IMR-90 (cell line): Measurements from ENCODE around the gene LELP1.

ENCODE experiments used
- MAZ ChIP-seq: IDR thresholded peaks from 2 replicates; pipeline ENCODE4 v1.6.1; 2012; ENCODE audit warnings: low read depth, mild to moderate bottlenecking, low read length, improper control_type of control experiment, moderate library complexity, borderline replicate concordance
- MXI1 ChIP-seq: IDR thresholded peaks from 2 replicates; pipeline ENCODE4 v1.6.1; 2012; ENCODE audit warnings: low read depth, mild to moderate bottlenecking, low read length, moderate library complexity, borderline replicate concordance
- POLR2A ChIP-seq: IDR thresholded peaks from 2 replicates; pipeline ENCODE4 v1.6.1; 2012; ENCODE audit warnings: mild to moderate bottlenecking, low read depth, low read length
- RAD21 ChIP-seq: IDR thresholded peaks from 2 replicates; pipeline ENCODE4 v1.6.1; 2012; ENCODE audit warnings: low read length, improper control_type of control experiment
- RCOR1 ChIP-seq: IDR thresholded peaks from 2 replicates; pipeline ENCODE4 v1.6.1; 2012; ENCODE audit warnings: mild to moderate bottlenecking, low read length, improper control_type of control experiment; ENCODE audit not compliant: insufficient replicate concordance
- SMC3 ChIP-seq: fragments of 150-350 bp; IDR thresholded peaks from 2 replicates; pipeline ENCODE4 v1.6.1; 2016; ENCODE audit warnings: low read depth, mild to moderate bottlenecking, antibody characterized with exemption, low read length, moderate library complexity
- TF ChIP-seq, protein P1 (sequence below): conservative IDR thresholded peaks from 2 replicates; pipeline ENCODE4 v1.5.1; 2012; ENCODE audit warnings: mild to moderate bottlenecking, low read depth, low read length, improper control_type of control experiment
- TF ChIP-seq, protein P2 (sequence below): fragments of 150-350 bp; IDR thresholded peaks from 2 replicates; pipeline ENCODE4 v1.6.1; 2017; ENCODE audit warnings: mild to moderate bottlenecking, antibody characterized with exemption, low read length, low read depth

DNA sequence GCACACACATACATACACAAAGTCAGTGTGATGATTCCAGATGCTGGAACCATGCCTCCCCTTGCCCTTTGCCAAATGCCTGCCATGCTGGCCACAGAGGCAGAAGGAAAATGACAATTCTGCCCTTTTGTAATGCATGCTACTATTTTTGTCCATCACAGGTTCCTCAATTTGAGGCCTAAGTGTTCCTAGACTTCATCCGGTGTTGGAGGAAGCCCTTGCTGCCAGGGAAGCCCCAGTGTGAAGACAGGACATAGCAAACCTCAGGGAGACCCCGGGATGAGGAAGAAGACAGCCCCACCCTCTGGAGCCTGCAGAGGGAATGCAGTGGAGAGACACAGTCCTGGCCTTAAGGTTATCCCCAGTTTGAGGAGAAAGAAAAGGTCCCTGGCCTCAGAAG is 28.6 kb downstream of the LELP1 start:
- TF ChIP-seq, protein P1, sequence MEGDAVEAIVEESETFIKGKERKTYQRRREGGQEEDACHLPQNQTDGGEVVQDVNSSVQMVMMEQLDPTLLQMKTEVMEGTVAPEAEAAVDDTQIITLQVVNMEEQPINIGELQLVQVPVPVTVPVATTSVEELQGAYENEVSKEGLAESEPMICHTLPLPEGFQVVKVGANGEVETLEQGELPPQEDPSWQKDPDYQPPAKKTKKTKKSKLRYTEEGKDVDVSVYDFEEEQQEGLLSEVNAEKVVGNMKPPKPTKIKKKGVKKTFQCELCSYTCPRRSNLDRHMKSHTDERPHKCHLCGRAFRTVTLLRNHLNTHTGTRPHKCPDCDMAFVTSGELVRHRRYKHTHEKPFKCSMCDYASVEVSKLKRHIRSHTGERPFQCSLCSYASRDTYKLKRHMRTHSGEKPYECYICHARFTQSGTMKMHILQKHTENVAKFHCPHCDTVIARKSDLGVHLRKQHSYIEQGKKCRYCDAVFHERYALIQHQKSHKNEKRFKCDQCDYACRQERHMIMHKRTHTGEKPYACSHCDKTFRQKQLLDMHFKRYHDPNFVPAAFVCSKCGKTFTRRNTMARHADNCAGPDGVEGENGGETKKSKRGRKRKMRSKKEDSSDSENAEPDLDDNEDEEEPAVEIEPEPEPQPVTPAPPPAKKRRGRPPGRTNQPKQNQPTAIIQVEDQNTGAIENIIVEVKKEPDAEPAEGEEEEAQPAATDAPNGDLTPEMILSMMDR, result no peak
- TF ChIP-seq POLR2A, result no peak
- no peak for TF ChIP-seq RCOR1
- TF ChIP-seq SMC3, result no peak
- TF ChIP-seq MXI1, result no peak
- TF ChIP-seq RAD21, result no peak
- TF ChIP-seq, protein P2, sequence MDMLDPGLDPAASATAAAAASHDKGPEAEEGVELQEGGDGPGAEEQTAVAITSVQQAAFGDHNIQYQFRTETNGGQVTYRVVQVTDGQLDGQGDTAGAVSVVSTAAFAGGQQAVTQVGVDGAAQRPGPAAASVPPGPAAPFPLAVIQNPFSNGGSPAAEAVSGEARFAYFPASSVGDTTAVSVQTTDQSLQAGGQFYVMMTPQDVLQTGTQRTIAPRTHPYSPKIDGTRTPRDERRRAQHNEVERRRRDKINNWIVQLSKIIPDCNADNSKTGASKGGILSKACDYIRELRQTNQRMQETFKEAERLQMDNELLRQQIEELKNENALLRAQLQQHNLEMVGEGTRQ, result no peak
- no peak for TF ChIP-seq MAZ
